Measurements from ENCODE around the gene GYS1.

- TF ChIP-seq RARB (CRISPR knock-in tag; IDR thresholded peaks at IDR 0.05) = no peak
- TF ChIP-seq ESRRG (CRISPR knock-in tag; IDR thresholded peaks at IDR 0.05) = no peak
- no peak for TF ChIP-seq ARNTL (CRISPR knock-in tag; IDR thresholded peaks at IDR 0.05; ENCODE audit: borderline replicate concordance, low read depth)
- TF ChIP-seq GLIS3 (CRISPR knock-in tag; IDR thresholded peaks at IDR 0.05) = no peak
- TF ChIP-seq PATZ1 (CRISPR knock-in tag; IDR thresholded peaks at IDR 0.05; ENCODE audit: borderline replicate concordance) = no peak
- no peak for TF ChIP-seq TOX (CRISPR knock-in tag; IDR thresholded peaks at IDR 0.05; ENCODE audit: borderline replicate concordance)
These were observed 3.3 kb downstream of the GYS1 start for GRCh38 chr19:48989701-48990291.
